BJ (cell line): ENCODE measurements around the gene NCAPH2. TPM values are rescaled to one million over a fixed set of nuclear protein-coding genes. Genes with fewer than 3 reads are reported as not detected.

Source experiments
- CTCF ChIA-PET: fragments of 350-600 bp; formaldehyde crosslinking; extraction: SDS; loops from one replicate; lab custom pipeline; 2021; ENCODE audit warnings: antibody characterized with exemption, inconsistent platforms; lab: Yijun Ruan, JAX
- POLR2A ChIA-PET: fragments of 300-600 bp; sonication (Branson Sonifier 250); formaldehyde crosslinking; extraction: SDS; loops from one replicate; lab custom pipeline; 2021; ENCODE audit warnings: antibody characterized with exemption; lab: Charles Lee
- DNase-seq: peaks from one replicate; pipeline ENCODE4 v3.0.0-alpha.2; 2011; ENCODE audit warnings: low read depth
- H3K27me3 ChIP-seq: 2 replicates; pipeline ENCODE4 v1.6.0; 2011; ENCODE audit warnings: low read length; ENCODE audit not compliant: control insufficient read depth, insufficient read depth
- H3K36me3 ChIP-seq: 2 replicates; pipeline ENCODE4 v1.5.1; 2011; ENCODE audit warnings: low read length; ENCODE audit not compliant: control insufficient read depth, insufficient read depth
- H3K4me3 ChIP-seq: 2 replicates; pipeline ENCODE4 v1.5.1; 2011; ENCODE audit warnings: low read depth, mild to moderate bottlenecking, control low read depth, low read length
- CTCF ChIP-seq: IDR thresholded peaks from 2 replicates; pipeline ENCODE4 v1.5.1; 2011; ENCODE audit warnings: low read depth, mild to moderate bottlenecking, control low read depth, inconsistent platforms, low read length, moderate library complexity; ENCODE audit not compliant: insufficient read depth
- polyA plus RNA-seq: library from polyadenylated mRNA; depleted of rRNA; stranded (reverse); fragments of >200 nt; gene quantifications from 2 replicates; pipeline ENCODE4 v1.2.3, GENCODE V29; 2011

NCAPH2 gene
- polyA plus RNA-seq, 1 experiment, result 31.7 TPM

DNA sequence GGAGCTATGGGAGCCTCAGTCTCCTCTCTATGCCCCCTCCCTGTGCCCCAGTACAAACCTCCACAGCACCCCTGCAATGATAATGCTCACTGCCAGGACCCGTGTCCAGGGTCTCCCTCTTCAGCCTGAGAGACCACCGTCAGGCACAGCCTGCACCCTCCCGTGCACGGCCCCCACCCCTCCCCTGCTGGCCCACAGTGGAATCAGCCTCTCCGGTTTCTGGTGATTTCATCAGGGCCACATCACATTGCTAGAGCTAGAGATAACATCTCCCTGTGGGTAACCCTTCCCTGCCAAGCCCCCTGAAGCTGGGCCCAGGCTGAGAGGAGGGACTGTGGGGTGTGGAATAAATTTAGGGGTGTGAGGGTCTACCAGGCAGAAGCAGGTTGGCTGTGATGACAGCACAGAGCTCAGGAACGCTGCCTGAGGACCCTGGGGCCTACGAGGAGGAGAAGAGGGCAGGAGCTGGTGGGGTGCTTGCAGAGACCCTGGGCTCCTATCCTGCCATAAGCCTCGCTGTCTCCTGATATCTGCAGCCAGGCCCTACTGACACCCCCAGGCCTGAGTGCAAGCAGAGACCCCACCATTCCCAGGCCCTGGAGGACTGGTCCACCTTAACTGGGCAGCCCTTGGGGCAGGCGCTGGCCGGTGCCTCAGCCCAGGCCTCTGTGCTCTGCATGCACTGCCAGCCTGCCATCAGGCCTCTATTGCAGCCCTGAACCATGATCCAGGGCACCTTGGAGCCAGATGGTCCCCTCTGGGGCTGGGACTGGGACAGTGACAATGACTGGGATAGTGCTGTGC, 37.7 kb downstream of the NCAPH2 start, which contains the start of gene KLHDC7B:
Gene KLHDC7B (plus strand): TSS at position 378 of the 804 bp plus-strand sequence. CDS start 345 bp downstream, at position 723.
- ChIA-PET CTCF (interaction anchor here (0.8 to 1.8 kb wide), 6 partner anchors 10 to 75 kb away, joined by 3 to 17 read pairs (median 4); partner anchors contain the start of genes SCO2 and SYCE3), POLR2A (interaction anchor here (1.0 kb wide), 1 partner anchor 20 kb away, joined by 3 read pairs; the partner anchor contains the start of gene SCO2)
- H3K36me3 ChIP-seq, result no peaks in the 10 kb centered on the region
- TF ChIP-seq CTCF, result peak; percentile 52
- no peak for DNase-seq
- no peak within 1 kb of the TSS for H3K4me3 ChIP-seq
- H3K27me3 ChIP-seq, result peaks cover 30% of the 10 kb centered on the region

GRCh38 chr22:50546326-50547262, 38.6 kb downstream of the NCAPH2 start:
- no peak overlapping the region for H3K4me3 ChIP-seq
- H3K27me3 ChIP-seq, result peaks cover 30% of the 10 kb centered on the region
- POLR2A ChIA-PET, result no interaction called here

GRCh38 chr22:50547263-50547985, 39.4 kb downstream of the NCAPH2 start:
- no peaks in the 10 kb centered on the region for H3K36me3 ChIP-seq
- ChIA-PET POLR2A (no interaction called here), CTCF (interaction anchor here (0.8 to 2.0 kb wide), 4 partner anchors 13 to 22 kb away, joined by 4 to 16 read pairs (median 6); partner anchors contain the start of gene SYCE3)
- no peak overlapping the region for H3K4me3 ChIP-seq
- peaks cover 31% of the 10 kb centered on the region for H3K27me3 ChIP-seq
- no peak for TF ChIP-seq CTCF
- no peak for DNase-seq

More at GRCh38 chr22:50546326-50547262, 38.6 kb downstream of the NCAPH2 start:
- no peak for TF ChIP-seq CTCF
- H3K36me3 ChIP-seq, result no peaks in the 10 kb centered on the region
- no peak for DNase-seq
- CTCF ChIA-PET, result interaction anchor here (0.8 to 1.9 kb wide), 5 partner anchors 9 to 21 kb away, joined by 3 to 17 read pairs (median 4); partner anchors contain the start of genes SCO2 and SYCE3

- peaks cover 31% of the 10 kb centered on the region for H3K27me3 ChIP-seq
- no peaks in the 10 kb centered on the region for H3K36me3 ChIP-seq
- no peak for DNase-seq
- ChIA-PET POLR2A (no interaction called here), CTCF (interaction anchor here (0.8 to 2.0 kb wide), 4 partner anchors 12 to 22 kb away, joined by 4 to 16 read pairs (median 6); partner anchors contain the start of gene SYCE3)
- TF ChIP-seq CTCF, result no peak
- H3K4me3 ChIP-seq, result no peak overlapping the region
Observed at GRCh38 chr22:50548040-50548920, 40.3 kb downstream of the NCAPH2 start.
